DND-41 (cell line): ENCODE measurements around the gene POR.

Source experiments
- ATAC-seq: fragments of 200-7000 bp; cut with Tn5 transposase; 3 replicates; pipeline ENCODE4 v1.9.1; 2021; ENCODE audit warnings: low read depth; ENCODE audit not compliant: insufficient read depth
- DNase-seq: peaks from one replicate; pipeline ENCODE4 v3.0.0-alpha.2; 2020
- H2AFZ ChIP-seq: 2 replicates; pipeline ENCODE4 v1.6.0; 2012; ENCODE audit warnings: low read depth, low read length
- H3K27ac ChIP-seq: 2 replicates; pipeline ENCODE4 v1.5.1; 2012; ENCODE audit warnings: low read length, inconsistent platforms
- H3K27me3 ChIP-seq: fragments of 200-600 bp; sonication (generic); 2 replicates; pipeline ENCODE4 v1.6.0; 2012; ENCODE audit warnings: low read length, mild to moderate bottlenecking, inconsistent platforms; ENCODE audit not compliant: insufficient read depth, poor library complexity
- H3K36me3 ChIP-seq: 2 replicates; pipeline ENCODE4 v1.5.1; 2012; ENCODE audit warnings: low read length, inconsistent platforms; ENCODE audit not compliant: insufficient read depth
- H3K4me1 ChIP-seq: 2 replicates; pipeline ENCODE4 v1.5.1; 2012; ENCODE audit warnings: mild to moderate bottlenecking, low read length; ENCODE audit not compliant: insufficient read depth
- H3K4me2 ChIP-seq: 2 replicates; pipeline ENCODE4 v1.6.0; 2012; ENCODE audit warnings: mild to moderate bottlenecking, moderate library complexity, low read length, inconsistent platforms; ENCODE audit not compliant: insufficient read depth
- H3K4me3 ChIP-seq, 2 experiments: fragments of 200-600 bp in 1 of 2; shearing (Covaris generic) in 1 of 2; 2 replicates each; pipeline ENCODE4 v1.5.1; 2012 to 2016; ENCODE audit warnings: inconsistent platforms in 2 of 2, low read length in 2 of 2, mild to moderate bottlenecking in 2 of 2, low read depth in 1 of 2, moderate library complexity in 1 of 2
- H3K79me2 ChIP-seq: 2 replicates; pipeline ENCODE4 v1.6.0; 2012; ENCODE audit warnings: low read length, inconsistent platforms; ENCODE audit not compliant: insufficient read depth
- H3K9ac ChIP-seq: 2 replicates; pipeline ENCODE4 v1.6.0; 2012; ENCODE audit warnings: low read depth, mild to moderate bottlenecking, inconsistent platforms, low read length, moderate library complexity
- H3K9me3 ChIP-seq: 2 replicates; pipeline ENCODE4 v1.5.1; 2012; ENCODE audit warnings: low read length, moderate library complexity, mild to moderate bottlenecking, inconsistent platforms; ENCODE audit not compliant: insufficient read depth, severe bottlenecking
- H4K20me1 ChIP-seq: 2 replicates; pipeline ENCODE4 v1.6.0; 2012; ENCODE audit warnings: low read length; ENCODE audit not compliant: insufficient read depth
- EZH2 ChIP-seq: IDR thresholded peaks from 3 replicates; pipeline ENCODE4 v1.6.1; 2012; ENCODE audit warnings: borderline replicate concordance, low read depth, mild to moderate bottlenecking, moderate library complexity, low read length, inconsistent platforms; ENCODE audit not compliant: severe bottlenecking
- TF ChIP-seq, protein P1 (sequence below): IDR thresholded peaks from 2 replicates; pipeline ENCODE4 v1.5.1; 2012; ENCODE audit warnings: borderline replicate concordance, low read length, moderate library complexity, mild to moderate bottlenecking; ENCODE audit not compliant: poor library complexity, severe bottlenecking; ENCODE audit errors: extremely low read depth

The POR gene

DNA sequence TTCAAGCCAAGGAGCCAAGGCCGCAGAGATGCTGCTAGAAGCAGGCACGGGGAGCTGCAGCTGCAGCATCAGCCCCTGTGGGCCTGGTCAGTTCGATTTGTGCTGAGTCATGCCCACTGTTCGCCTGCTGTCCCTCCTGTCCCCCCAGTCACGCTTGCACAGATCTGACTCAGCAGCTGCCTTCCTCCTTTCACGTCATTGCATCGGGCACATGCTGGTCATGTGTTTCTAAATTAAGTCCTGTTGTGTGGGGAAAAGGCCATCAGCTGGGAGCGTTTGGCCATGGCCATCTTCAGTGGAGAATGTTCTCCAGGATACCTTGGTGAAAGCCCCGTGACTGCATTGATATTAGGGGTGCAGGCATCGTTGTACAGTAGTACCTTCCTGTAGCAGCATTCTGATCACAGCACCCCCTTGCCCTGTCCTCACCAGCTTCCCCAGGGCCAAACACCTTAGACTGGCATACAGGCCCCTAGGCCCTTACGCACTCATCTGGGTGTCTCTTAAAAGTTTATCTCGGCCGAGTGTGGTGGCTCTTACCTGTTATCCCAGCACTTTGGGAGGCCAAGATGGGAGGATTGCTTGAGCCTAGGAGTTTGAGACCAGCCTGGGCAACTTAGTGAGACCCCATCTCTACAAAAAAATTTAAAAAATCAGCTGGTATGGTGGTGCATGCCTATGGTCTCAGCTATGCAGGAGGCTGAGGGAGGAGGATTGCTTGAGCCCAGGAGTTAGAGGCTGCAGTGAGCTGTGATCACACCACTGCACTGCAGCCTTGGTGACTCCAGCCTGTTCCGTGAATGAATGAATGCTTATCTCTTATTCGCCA is 23.2 kb downstream of the POR start:
- DNase-seq (no peak), ATAC-seq (no peak)
- H3K4me2 ChIP-seq, result no peak overlapping the region
- H4K20me1 ChIP-seq, result peaks cover 6% of the 10 kb centered on the region; the same call in 1 of the 2 replicates
- no peaks in the 10 kb centered on the region for H3K9me3 ChIP-seq
- no peak overlapping the region for H3K27ac ChIP-seq
- H3K4me3 ChIP-seq, result no peak overlapping the region
- no peaks in the 10 kb centered on the region for H3K4me1 ChIP-seq
- no peak overlapping the region for H3K9ac ChIP-seq
- H2AFZ ChIP-seq, result no peak overlapping the region
- no peaks in the 10 kb centered on the region for H3K79me2 ChIP-seq
- no peaks in the 10 kb centered on the region for H3K27me3 ChIP-seq
- no peaks in the 10 kb centered on the region for H3K36me3 ChIP-seq
- TF ChIP-seq, protein P1, sequence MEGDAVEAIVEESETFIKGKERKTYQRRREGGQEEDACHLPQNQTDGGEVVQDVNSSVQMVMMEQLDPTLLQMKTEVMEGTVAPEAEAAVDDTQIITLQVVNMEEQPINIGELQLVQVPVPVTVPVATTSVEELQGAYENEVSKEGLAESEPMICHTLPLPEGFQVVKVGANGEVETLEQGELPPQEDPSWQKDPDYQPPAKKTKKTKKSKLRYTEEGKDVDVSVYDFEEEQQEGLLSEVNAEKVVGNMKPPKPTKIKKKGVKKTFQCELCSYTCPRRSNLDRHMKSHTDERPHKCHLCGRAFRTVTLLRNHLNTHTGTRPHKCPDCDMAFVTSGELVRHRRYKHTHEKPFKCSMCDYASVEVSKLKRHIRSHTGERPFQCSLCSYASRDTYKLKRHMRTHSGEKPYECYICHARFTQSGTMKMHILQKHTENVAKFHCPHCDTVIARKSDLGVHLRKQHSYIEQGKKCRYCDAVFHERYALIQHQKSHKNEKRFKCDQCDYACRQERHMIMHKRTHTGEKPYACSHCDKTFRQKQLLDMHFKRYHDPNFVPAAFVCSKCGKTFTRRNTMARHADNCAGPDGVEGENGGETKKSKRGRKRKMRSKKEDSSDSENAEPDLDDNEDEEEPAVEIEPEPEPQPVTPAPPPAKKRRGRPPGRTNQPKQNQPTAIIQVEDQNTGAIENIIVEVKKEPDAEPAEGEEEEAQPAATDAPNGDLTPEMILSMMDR, result no peak
- no peak for TF ChIP-seq EZH2

DNA sequence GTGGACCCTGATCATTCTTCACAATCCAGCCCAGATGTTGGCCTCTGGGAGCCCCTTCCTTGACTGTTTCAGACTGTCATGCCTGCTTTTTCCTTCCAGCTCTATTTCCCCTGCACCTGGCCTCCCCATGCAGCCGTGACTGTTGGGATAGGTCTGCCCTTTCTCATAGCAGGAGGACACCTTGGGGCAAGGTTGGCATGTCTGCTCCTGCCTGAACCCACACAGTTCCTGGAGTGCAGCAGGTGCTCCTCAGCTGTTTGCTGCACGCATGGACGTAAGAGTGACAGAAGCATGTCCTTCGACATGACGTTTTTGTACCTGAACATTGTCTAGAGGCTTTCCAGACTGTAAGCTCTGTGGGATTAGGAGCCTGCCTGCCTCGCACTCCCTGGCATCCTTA is 24.0 kb downstream of the POR start:
- Histone ChIP-seq H3K79me2 (no peaks in the 10 kb centered on the region), H3K9me3 (no peaks in the 10 kb centered on the region), H3K9ac (no peak overlapping the region), H3K36me3 (no peaks in the 10 kb centered on the region), H3K27me3 (no peaks in the 10 kb centered on the region), H3K4me1 (no peaks in the 10 kb centered on the region), H4K20me1 (peaks cover 6% of the 10 kb centered on the region; the same call in 1 of the 2 replicates), H3K4me3 (no peak overlapping the region), H3K4me2 (no peak overlapping the region), H3K27ac (no peak overlapping the region), H2AFZ (no peak overlapping the region)
- ATAC-seq, result no peak
- no peak for TF ChIP-seq EZH2
- TF ChIP-seq, protein P1, result no peak
- DNase-seq, result no peak

DNA sequence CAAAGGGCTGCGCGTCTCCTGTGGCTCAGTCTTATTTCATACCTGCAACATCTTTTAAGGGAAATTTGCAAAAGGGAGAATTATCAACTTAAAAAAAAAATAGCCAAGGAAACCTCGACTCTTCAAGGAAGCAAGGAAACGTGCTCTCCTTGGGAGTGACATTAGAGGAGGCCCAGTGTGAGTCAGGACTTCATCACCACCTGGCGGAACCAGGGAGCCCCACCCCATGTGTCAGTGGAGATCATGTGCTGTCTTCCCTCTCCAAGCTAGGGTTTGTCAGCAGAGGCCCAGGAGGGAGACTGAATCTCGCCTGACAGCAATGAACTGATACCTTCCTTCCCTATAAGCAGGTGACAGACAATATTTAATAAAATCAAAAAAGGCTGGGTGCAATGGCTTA is 28.9 kb downstream of the POR start:
- Histone ChIP-seq H4K20me1 (peaks cover 19% of the 10 kb centered on the region), H3K4me3 (no peak overlapping the region), H3K27me3 (no peaks in the 10 kb centered on the region), H3K9ac (no peak overlapping the region), H3K4me2 (no peak overlapping the region), H3K36me3 (no peaks in the 10 kb centered on the region), H3K79me2 (no peaks in the 10 kb centered on the region), H2AFZ (no peak overlapping the region), H3K4me1 (no peaks in the 10 kb centered on the region), H3K9me3 (no peaks in the 10 kb centered on the region), H3K27ac (no peak overlapping the region)
- DNase-seq (no peak), ATAC-seq (no peak)
- no peak for TF ChIP-seq EZH2
- TF ChIP-seq, protein P1, result no peak
